ENCODE measurements around the gene ERMAP. TPM values are rescaled to one million over a fixed set of nuclear protein-coding genes. Genes with fewer than 3 reads are reported as not detected.
A peak's percentile ranks its signal among the peaks of the same experiment; 100 is the strongest.

The ERMAP gene
- total and polyA plus RNA-seq, 9 of the 15 experiments (the other 6 are each of a cell fraction or from before 2014, with no cell fraction given), result 8.0 to 31.4 (median 22.5) TPM

DNA sequence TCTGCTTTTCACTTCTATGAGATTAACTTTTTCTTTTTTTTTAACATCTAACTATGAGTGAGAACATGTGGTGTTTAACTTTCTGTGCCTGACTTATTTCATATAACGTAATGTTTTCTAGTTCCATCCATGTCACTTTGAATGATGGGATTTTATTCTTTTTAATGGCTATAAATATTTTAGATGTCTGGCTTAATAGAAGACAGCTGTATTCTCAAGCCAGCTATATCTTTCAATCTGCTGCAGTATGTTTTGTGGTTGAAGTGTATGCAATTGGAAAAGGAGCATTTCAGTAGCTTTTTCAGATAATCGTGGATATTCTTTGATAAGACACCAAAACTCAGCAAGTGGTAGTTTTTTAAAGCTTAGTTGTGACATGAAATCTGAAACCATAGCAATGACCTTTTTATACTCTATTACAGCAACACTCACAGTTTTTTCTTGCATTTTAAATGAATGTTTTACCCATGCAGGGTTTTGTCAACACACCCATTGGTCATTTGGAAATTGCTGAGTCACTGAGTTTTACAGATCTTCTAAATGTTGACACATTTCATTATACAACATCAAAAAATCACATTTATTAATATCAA, 6.0 kb downstream of the ERMAP start (continued):
- TF ChIP-seq, protein P1, sequence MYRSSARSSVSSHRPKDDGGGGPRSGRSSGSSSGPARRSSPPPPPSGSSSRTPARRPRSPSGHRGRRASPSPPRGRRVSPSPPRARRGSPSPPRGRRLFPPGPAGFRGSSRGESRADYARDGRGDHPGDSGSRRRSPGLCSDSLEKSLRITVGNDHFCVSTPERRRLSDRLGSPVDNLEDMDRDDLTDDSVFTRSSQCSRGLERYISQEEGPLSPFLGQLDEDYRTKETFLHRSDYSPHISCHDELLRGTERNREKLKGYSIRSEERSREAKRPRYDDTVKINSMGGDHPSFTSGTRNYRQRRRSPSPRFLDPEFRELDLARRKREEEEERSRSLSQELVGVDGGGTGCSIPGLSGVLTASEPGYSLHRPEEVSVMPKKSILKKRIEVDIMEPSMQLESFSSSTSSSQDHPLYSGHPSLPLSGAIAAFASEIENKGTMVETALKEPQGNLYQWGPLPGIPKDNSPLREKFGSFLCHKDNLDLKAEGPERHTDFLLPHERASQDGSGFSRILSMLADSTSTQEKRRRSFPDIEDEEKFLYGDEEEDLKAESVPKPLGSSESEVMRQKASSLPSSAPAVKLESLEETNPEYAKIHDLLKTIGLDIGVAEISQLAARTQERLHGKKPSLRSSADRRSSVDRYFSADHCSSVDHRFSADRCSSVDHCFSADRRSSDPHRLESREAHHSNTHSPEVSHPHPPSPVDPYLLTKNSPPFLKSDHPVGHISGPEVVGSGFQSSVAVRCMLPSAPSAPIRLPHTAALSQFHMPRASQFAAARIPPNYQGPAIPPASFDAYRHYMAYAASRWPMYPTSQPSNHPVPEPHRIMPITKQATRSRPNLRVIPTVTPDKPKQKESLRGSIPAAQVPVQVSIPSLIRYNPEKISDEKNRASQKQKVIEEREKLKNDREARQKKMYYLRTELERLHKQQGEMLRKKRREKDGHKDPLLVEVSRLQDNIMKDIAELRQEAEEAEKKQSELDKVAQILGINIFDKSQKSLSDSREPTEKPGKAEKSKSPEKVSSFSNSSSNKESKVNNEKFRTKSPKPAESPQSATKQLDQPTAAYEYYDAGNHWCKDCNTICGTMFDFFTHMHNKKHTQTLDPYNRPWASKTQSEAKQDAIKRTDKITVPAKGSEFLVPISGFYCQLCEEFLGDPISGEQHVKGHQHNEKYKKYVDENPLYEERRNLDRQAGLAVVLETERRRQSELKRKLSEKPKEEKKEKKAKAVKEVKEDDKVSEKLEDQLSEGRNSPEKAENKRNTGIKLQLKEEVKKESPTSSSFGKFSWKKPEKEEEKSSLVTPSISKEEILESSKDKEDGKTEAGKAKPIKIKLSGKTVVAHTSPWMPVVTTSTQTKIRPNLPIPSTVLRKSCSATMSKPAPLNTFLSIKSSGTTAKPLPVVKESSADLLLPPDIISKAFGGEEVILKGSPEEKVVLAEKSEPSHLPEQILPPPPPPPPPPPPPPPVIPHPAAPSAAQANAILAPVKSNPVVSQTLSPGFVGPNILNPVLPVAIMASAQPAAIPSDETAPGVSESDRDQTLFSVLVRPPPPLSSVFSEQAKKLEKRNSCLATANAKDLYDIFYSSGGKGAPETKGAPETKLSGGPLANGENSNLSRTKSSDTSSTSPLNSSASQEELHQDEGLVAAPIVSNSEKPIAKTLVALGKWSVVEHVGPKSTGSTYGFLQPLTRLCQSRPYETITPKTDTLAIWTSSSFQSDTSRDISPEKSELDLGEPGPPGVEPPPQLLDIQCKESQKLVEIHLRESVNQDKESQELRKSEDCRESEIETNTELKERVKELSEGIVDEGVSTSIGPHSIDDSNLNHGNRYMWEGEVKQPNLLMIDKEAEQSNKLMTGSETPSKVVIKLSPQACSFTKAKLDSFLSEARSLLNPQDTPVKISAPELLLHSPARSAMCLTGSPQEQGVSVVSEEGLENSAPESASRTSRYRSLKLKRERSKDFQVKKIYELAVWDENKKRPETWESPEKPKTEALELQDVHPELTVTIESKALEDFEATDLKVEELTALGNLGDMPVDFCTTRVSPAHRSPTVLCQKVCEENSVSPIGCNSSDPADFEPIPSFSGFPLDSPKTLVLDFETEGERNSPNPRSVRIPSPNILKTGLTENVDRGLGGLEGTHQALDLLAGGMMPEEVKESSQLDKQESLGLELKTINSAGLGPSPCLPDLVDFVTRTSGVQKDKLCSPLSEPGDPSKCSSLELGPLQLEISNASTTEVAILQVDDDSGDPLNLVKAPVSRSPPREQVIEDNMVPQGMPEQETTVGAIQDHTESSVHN (IDR thresholded peaks at IDR 0.05; ENCODE audit: borderline replicate concordance in 1 of 2, low read depth in 1 of 2), result no peak
- TF ChIP-seq BACH1 (tag; IDR thresholded peaks at IDR 0.05) (peak; percentile 95), CTBP1 (IDR thresholded peaks at IDR 0.05; ENCODE audit: borderline replicate concordance) (no peak), ZNF696 (CRISPR knock-in tag; conservative IDR thresholded peaks at IDR 0.05) (no peak), EP400 (IDR thresholded peaks at IDR 0.05) (peak; percentile 25; the same call in 1 of the 2 replicates), MAFK (IDR thresholded peaks at IDR 0.05; ENCODE audit: low read length) (peak; percentile 97), EP300 (IDR thresholded peaks at IDR 0.05; ENCODE audit: low read length) (peak; percentile 39; the same call in 1 of the 2 replicates)
- TF ChIP-seq, protein P2, sequence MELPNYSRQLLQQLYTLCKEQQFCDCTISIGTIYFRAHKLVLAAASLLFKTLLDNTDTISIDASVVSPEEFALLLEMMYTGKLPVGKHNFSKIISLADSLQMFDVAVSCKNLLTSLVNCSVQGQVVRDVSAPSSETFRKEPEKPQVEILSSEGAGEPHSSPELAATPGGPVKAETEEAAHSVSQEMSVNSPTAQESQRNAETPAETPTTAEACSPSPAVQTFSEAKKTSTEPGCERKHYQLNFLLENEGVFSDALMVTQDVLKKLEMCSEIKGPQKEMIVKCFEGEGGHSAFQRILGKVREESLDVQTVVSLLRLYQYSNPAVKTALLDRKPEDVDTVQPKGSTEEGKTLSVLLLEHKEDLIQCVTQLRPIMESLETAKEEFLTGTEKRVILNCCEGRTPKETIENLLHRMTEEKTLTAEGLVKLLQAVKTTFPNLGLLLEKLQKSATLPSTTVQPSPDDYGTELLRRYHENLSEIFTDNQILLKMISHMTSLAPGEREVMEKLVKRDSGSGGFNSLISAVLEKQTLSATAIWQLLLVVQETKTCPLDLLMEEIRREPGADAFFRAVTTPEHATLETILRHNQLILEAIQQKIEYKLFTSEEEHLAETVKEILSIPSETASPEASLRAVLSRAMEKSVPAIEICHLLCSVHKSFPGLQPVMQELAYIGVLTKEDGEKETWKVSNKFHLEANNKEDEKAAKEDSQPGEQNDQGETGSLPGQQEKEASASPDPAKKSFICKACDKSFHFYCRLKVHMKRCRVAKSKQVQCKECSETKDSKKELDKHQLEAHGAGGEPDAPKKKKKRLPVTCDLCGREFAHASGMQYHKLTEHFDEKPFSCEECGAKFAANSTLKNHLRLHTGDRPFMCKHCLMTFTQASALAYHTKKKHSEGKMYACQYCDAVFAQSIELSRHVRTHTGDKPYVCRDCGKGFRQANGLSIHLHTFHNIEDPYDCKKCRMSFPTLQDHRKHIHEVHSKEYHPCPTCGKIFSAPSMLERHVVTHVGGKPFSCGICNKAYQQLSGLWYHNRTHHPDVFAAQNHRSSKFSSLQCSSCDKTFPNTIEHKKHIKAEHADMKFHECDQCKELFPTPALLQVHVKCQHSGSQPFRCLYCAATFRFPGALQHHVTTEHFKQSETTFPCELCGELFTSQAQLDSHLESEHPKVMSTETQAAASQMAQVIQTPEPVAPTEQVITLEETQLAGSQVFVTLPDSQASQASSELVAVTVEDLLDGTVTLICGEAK (IDR thresholded peaks at IDR 0.05), result 0 out of 2 replicates have a peak, but pooled peaks have one; percentile 21
- TF ChIP-seq, protein P2 (CRISPR knock-in tag; IDR thresholded peaks at IDR 0.05), result no peak

All from K562 (cell line).